DMS79 (cell line): ENCODE measurements around the gene SMPD3.

Source experiments
- DNase-seq: peaks from one replicate; lab custom pipeline; 2025; lab: John Stamatoyannopoulos, UW

The SMPD3 gene

DNA sequence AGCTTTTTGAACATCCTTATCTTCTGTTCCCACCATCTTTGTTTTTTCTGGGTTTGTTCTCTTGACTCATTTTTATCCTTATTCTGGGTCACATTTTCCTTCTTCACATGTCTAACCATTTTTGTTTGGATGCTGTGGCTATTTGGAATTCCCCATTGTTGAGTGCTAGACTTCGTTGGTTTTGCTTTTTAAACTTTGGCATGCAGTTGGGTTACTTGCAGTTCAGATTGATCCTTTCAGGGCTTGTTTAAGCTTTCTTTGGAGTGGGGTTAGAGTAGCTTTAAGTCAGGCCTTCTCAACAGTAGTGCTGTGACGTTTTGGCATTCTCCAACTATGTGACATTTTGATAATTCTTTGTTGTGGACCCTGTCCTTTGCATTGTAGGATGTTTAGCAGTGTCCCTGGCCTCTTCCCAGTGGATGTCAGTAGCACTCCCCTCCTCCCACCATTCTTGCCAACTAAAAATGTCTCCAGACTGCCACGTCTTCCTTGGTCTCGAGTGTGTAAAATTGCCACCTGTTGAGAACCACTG, 116.4 kb downstream of the SMPD3 start:
- no peak for DNase-seq

DNA sequence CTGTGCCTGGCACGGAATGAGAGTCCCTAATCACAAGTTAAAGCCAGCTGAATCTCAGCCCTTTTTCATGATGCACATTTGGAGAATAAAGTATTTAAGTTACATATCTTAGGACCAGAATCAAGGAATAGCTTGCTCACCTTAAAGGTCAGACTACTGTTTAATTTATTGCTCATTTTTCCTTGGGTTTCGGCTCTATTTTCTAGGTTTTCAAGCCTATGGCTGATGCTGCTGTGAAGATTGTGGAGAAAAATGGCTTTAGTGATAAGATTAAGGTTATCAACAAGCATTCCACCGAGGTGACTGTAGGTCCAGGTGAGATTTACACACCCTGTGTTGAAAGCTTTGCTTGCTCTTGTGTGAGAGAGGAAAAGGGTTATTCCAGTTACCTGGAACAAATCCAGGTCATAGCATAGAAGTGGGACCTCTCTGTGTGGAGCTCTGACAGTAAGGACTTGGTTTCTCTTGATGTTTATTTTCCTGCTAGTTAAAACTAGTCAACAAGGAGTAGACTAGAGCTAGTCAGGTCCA, 119.4 kb downstream of the SMPD3 start:
- no peak for DNase-seq

DNA sequence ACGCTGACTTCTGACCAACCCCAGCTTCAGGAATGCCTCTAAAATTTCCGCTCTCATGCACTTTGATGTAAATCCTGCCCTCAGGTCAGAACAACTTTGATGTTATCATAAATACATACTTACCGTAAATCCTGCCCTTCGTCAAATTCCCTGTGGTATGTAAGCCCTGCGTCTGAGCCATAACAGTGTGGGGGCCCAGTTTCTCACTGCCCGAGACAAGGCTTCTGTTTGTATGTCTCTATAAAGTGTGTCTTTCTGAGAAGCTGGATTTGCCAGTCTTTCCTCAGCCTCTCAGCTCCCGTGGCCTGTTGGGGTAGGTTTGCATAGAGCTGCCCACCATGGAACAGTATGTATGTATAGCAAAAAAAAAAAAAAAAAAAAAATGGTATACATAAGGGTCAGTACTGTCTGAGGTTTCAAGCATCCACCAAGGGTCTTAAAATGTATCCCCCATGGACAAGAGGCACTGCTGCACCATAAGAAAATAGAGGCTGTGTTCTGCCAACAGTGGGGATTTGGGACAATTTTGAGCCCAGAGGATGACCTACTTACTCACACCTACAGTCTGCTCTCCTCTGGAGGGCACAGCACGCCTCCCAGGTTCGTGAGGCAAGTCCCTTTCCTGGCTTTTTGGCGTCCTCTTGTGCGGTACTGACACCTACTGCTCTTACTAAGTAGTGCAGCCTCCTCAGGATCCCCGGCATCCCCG, 120.0 kb downstream of the SMPD3 start:
- peak; percentile 56 for DNase-seq

DNA sequence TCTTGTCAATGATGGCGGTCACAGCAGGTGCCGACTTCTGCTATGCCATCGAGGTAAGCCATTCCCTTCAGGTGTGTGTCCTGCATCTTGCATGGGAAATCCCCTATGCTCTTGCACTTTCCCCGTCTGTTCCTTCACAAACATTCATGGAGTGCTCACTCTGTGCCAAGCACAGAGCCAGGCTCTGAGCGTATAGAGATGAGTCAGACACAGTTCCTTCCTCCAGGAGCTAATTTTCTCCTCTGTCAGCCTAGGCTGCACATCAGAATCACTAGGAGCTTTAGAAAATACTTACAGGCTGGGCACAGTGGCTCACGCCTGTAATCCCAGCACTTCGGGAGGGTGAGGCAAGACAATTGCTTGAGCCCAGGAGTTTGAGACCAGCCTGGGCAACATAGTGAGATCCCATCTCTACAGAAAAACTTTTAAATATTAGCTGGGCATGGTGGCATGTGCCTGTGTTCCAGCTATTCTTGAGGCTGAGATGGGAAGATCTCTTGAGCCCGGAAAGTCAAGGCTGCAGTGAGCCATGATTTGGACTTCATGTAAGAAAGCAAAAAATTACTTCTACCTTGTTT, 123.4 kb downstream of the SMPD3 start:
- DNase-seq = no peak

- DNase-seq = no peak
These were observed 124.0 kb downstream of the SMPD3 start for GRCh38 chr16:68324336-68324735.

- peak; percentile 88 for DNase-seq
These were observed 129.0 kb downstream of the SMPD3 start for GRCh38 chr16:68319185-68319908.

DNA sequence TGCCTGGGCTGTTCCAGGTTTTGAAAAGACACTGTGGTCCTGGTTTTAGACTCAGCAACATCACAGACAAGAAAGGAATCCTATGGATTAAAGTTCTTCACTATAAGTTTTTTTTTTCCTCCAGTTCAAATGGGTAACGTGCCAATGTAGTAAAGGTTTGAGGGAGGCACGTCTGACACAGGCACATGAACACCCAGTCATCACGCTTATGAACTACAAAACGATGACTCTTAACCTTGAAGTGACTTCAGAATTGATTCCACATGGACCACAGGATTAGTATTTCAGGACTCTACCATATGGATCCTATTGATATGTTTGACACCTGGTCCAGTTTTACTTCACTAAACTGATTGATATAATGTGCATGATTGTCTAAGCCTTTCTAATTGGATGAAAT, 135.2 kb downstream of the SMPD3 start:
- DNase-seq = no peak

DNA sequence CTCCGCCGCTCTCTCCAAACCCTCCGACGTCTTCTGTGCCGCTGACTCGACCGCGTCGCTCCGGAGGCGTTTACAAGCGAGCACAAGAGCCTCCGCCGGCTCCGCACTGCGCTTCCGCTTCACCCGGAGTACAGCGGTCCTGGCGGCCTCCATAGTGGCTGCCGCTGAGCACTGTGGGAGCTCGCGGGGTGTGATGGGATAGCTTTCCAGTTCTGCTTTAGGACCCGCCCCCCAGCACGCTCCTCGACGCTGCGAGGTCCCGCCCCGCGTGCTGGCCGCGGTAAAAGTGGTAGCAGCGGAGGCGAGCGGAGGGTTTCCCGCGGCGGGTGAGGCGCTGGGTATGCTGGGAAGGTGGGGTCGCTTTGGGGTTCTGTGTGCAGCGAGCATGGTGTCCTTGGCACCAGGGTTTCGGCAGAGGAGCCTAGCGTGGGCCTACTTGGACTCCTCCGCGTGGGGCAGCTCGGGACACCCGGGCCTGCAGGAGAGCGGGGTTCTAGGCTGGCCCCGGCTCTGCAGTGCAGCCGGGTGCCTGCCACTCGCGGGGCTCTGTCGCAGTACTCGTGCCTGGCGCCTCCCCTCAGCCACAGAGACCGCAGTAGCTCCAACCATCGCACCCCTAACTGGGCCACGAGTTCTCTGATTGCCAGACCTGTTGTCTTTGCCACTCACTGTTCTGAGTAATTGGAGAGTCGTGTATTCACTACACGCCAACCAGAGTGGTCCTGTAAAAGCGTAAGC, 137.4 kb downstream of the SMPD3 start, which contains the start of the genes PRMT7 and SLC7A6OS:
TSS of gene PRMT7 (plus strand) at position 246 of the 738 bp plus-strand sequence. CDS start 4,961 bp downstream, outside the sequence.
TSS of gene SLC7A6OS (minus strand) at position 173 of the 738 bp plus-strand sequence. CDS start at position 153, 20 bp downstream.
- peak; percentile 61 for DNase-seq

DNA sequence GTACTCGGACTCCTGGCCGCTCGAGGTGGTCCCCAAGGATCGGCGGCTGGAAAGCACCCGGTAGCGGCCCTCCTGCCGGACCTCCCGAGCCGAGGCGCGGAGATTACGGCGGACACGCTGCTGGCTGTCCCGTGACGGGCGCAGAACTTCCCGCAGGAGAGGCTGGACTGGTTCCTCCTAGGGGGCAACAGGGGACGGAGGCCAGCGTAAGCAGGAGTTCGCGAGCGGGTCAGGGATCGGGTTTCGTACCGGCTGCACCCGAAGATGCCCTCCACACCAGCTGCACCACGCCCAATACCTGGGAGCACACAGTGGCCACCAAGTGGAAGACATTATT, 137.9 kb downstream of the SMPD3 start:
- no peak for DNase-seq

- no peak for DNase-seq
These were observed 138.5 kb downstream of the SMPD3 start for GRCh38 chr16:68309799-68310198.
